Epithelial cell of proximal tubule (primary cell): ENCODE measurements around the gene C15orf40. TPM values are rescaled to one million over a fixed set of nuclear protein-coding genes. Genes with fewer than 3 reads are reported as not detected.
"Not testable (repeated sequence)": the region's sequence is repeated elsewhere in the genome, so short reads cannot be mapped to it uniquely, and the experiment has no call there.

ENCODE experiments used
- DNase-seq: peaks from one replicate; pipeline ENCODE4 v3.0.0-alpha.2; 2011; ENCODE audit warnings: low read depth
- H3K4me3 ChIP-seq: 2 replicates; pipeline ENCODE4 v1.5.1; 2011; ENCODE audit warnings: low read depth, mild to moderate bottlenecking, low read length
- CTCF ChIP-seq: conservative IDR thresholded peaks from 2 replicates; pipeline ENCODE4 v1.5.1; 2012; ENCODE audit warnings: low read depth, mild to moderate bottlenecking, low read length
- total RNA-seq: library from RNA; depleted of rRNA; stranded (reverse); fragments of >200 nt; gene quantifications from 2 replicates; pipeline ENCODE4 v1.2.3, GENCODE V29; 2015

The C15orf40 gene
- total RNA-seq, 1 donor from 2014 or later = 19.2 TPM

DNA sequence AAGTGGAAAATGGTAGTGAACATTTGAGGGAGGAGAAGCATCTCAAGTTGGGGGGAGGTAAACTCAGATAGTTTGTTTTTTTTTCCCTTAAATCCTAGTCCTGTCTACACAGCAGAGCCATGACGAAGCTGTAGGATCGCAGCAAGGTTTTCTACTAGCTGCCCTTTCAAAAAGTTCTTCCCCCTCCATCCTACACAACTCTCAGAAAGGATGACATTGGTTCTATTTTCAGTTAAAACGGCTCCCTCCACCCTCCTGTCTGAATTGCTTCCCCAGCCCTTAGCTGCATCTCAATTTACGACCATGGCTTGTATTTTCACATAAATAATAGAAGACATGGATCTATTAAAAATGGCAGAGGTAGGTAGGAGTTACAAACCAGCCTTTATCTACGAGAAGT lies 61.1 kb downstream of the C15orf40 start:
- no peak for TF ChIP-seq CTCF
- no peak overlapping the region for H3K4me3 ChIP-seq
- no peak for DNase-seq

DNA sequence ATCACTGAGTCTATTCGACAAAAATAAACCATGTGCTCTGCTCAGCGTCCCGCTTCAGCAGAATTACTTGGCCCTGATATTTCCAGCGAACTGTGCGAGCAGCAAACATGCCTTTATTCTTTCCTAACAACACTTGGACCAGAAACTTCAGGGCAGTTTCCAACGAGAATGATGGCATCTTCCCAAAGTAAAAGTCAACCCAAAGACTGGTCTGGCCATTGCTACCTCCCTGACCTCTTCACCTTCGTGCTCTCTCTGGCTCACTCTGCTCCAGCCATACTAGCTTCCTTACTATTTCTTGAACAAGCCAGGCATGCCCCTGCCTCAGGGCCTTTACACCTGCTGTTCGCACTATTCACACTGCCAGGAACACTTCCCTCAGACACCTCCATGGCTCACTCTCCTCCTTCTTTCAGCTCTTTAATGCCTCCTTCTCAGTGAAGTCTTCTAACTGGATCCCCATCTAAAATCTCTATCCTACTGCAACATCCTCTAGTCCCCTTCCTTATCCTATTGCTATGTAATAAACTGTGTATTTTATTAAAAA lies 65.2 kb downstream of the C15orf40 start:
- no peak for DNase-seq
- TF ChIP-seq CTCF = no peak
- no peak overlapping the region for H3K4me3 ChIP-seq

- no peak for TF ChIP-seq CTCF
- no peak for DNase-seq
- no peak overlapping the region for H3K4me3 ChIP-seq
Measured at GRCh38 chr15:82945326-82945725, 66.1 kb downstream of the C15orf40 start.

GRCh38 chr15:82944821-82945220 lies 66.6 kb downstream of the C15orf40 start:
- TF ChIP-seq CTCF = no peak
- no peak overlapping the region for H3K4me3 ChIP-seq
- DNase-seq = peak; percentile 98

DNA sequence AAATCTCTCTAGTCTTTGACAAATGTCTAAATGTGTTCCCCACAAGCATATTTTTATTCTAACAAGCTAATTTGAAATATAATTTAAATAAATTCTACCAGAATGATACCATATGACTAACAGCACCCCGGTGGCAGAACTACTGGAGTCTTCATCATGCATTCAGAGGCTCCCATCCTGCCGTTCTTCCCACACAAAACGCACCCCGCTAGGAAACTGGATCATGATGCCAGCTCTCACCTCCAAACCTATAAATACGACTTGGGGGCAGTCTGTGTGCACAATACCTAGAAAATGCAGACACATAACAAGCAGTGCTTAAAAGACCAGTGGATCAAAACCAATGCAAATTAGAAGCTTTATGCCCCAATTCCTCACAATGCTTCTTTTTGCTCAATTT lies 67.4 kb downstream of the C15orf40 start:
- H3K4me3 ChIP-seq = no peak overlapping the region
- no peak for TF ChIP-seq CTCF
- no peak for DNase-seq

GRCh38 chr15:82943176-82943575 lies 68.3 kb downstream of the C15orf40 start:
- TF ChIP-seq CTCF = no peak
- H3K4me3 ChIP-seq = no peak overlapping the region
- no peak for DNase-seq

DNA sequence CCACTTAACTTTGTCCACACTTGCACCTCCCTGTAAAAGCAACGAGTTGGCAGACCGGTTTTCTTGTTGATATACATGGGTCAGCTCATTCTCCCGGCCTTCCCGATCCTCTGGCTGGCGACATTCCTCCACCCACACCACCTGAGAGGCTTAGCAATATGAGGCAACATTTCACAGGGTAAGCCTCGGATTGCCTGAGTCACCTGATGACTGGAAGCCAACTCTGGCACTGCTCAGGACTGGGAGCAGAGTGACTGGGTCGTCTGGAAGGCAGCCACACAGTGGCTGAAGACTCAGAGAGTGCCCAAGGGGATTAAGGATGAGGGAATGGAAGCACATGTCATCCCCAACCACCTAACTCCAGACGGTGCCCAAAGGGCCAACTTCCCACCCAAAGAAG lies 68.7 kb downstream of the C15orf40 start:
- DNase-seq = peak; percentile 88
- no peak overlapping the region for H3K4me3 ChIP-seq
- TF ChIP-seq CTCF = no peak

DNA sequence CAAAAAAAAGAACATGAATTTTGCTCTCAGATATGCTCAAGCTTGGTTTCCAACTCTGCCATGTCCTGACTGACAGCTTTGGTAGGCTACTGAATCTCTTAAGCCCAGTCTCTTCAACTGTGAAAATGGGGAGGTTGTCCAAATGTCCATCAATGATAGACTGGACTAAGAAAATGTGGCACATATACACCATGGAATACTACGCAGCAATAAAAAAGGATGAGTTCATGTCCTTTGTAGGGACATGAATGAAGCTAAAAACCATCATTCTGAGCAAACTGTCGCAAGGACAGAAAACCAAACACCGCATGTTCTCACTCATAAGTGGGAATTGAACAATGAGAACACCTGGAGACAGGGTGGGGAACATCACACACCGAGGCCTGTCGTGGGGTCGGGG lies 71.8 kb downstream of the C15orf40 start:
- H3K4me3 ChIP-seq, DNase-seq: not testable (repeated sequence)
